AG09309 (cell line): Measurements from ENCODE around the gene CDKN2AIP.

ENCODE experiments used
- DNase-seq: peaks from one replicate; pipeline ENCODE4 v3.0.0-alpha.2; 2010; ENCODE audit warnings: low read depth
- H3K4me3 ChIP-seq: 2 replicates; pipeline ENCODE4 v1.5.1; 2011; ENCODE audit warnings: mild to moderate bottlenecking, low read depth, low read length, moderate library complexity; ENCODE audit not compliant: control insufficient read depth
- CTCF ChIP-seq: IDR thresholded peaks from 2 replicates; pipeline ENCODE4 v1.5.1; 2011; ENCODE audit warnings: mild to moderate bottlenecking, low read depth, low read length, inconsistent platforms; ENCODE audit not compliant: insufficient read depth, control insufficient read depth; ENCODE audit errors: missing control alignments

The CDKN2AIP gene

GRCh38 chr4:183467246-183467645 lies 22.8 kb downstream of the CDKN2AIP start:
- no peak for TF ChIP-seq CTCF
- no peak for DNase-seq
- no peak overlapping the region for H3K4me3 ChIP-seq

GRCh38 chr4:183468210-183469095 lies 24.0 kb downstream of the CDKN2AIP start:
- no peak overlapping the region for H3K4me3 ChIP-seq
- DNase-seq = no peak
- no peak for TF ChIP-seq CTCF

- DNase-seq = no peak
- H3K4me3 ChIP-seq = no peak overlapping the region
- no peak for TF ChIP-seq CTCF
Observed at GRCh38 chr4:183469285-183469684, 24.8 kb downstream of the CDKN2AIP start.

- TF ChIP-seq CTCF = no peak
- H3K4me3 ChIP-seq = no peak overlapping the region
- DNase-seq = no peak
Observed at GRCh38 chr4:183469936-183470335, 25.5 kb downstream of the CDKN2AIP start.

GRCh38 chr4:183470821-183471220 lies 26.4 kb downstream of the CDKN2AIP start:
- H3K4me3 ChIP-seq = no peak overlapping the region
- TF ChIP-seq CTCF = no peak
- DNase-seq = no peak

- no peak overlapping the region for H3K4me3 ChIP-seq
- peak; percentile 78 for TF ChIP-seq CTCF
- no peak for DNase-seq
Observed at GRCh38 chr4:183471946-183472708, 27.7 kb downstream of the CDKN2AIP start.
